ENCODE results near the gene INPP5J.

DNA sequence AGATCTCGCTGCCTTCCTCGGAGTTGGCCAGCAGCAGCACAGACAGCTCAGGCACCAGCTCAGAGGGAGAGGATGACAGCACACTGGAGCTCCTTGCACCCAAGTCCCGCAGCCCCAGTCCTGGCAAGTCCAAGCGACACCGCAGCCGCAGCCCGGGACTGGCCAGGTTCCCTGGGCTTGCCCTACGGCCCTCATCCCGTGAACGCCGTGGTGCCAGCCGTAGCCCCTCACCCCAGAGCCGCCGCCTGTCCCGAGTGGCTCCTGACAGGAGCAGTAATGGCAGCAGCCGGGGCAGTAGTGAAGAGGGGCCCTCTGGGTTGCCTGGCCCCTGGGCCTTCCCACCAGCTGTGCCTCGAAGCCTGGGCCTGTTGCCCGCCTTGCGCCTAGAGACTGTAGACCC is 11.1 kb downstream of the INPP5J start:
- no peak for TF ChIP-seq ZNF232 (CRISPR knock-in tag; IDR thresholded peaks at IDR 0.05; ENCODE audit: borderline replicate concordance)
- TF ChIP-seq, protein P1, sequence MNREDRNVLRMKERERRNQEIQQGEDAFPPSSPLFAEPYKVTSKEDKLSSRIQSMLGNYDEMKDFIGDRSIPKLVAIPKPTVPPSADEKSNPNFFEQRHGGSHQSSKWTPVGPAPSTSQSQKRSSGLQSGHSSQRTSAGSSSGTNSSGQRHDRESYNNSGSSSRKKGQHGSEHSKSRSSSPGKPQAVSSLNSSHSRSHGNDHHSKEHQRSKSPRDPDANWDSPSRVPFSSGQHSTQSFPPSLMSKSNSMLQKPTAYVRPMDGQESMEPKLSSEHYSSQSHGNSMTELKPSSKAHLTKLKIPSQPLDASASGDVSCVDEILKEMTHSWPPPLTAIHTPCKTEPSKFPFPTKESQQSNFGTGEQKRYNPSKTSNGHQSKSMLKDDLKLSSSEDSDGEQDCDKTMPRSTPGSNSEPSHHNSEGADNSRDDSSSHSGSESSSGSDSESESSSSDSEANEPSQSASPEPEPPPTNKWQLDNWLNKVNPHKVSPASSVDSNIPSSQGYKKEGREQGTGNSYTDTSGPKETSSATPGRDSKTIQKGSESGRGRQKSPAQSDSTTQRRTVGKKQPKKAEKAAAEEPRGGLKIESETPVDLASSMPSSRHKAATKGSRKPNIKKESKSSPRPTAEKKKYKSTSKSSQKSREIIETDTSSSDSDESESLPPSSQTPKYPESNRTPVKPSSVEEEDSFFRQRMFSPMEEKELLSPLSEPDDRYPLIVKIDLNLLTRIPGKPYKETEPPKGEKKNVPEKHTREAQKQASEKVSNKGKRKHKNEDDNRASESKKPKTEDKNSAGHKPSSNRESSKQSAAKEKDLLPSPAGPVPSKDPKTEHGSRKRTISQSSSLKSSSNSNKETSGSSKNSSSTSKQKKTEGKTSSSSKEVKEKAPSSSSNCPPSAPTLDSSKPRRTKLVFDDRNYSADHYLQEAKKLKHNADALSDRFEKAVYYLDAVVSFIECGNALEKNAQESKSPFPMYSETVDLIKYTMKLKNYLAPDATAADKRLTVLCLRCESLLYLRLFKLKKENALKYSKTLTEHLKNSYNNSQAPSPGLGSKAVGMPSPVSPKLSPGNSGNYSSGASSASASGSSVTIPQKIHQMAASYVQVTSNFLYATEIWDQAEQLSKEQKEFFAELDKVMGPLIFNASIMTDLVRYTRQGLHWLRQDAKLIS (CRISPR knock-in tag; IDR thresholded peaks at IDR 0.05): no peak
- no peak for TF ChIP-seq ZNF747 (CRISPR knock-in tag; IDR thresholded peaks at IDR 0.05; ENCODE audit: borderline replicate concordance)
- TF ChIP-seq, protein P2, sequence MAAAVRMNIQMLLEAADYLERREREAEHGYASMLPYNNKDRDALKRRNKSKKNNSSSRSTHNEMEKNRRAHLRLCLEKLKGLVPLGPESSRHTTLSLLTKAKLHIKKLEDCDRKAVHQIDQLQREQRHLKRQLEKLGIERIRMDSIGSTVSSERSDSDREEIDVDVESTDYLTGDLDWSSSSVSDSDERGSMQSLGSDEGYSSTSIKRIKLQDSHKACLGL (CRISPR knock-in tag; IDR thresholded peaks at IDR 0.05): no peak
- no peak for TF ChIP-seq ZNF33B (CRISPR knock-in tag; IDR thresholded peaks at IDR 0.05)
- no peak for TF ChIP-seq TAF1 (CRISPR knock-in tag; IDR thresholded peaks at IDR 0.05)
- no peak for TF ChIP-seq RAD51 (IDR thresholded peaks at IDR 0.05; ENCODE audit: borderline replicate concordance)
